Measurements from ENCODE around the gene RPL19.

DNA sequence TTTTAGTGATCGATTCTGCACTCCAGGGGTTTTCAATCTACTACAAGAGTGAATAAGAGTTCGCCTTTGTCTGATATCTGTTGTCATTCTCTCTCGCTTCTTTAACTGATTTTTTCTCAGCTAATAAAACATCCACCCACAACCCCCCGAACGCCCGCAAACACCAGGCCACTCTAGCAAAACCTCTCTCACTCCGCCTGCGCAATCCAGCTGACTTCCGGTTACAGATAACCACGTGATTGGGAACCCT is 338 bp upstream of the RPL19 start:
- TF ChIP-seq POLR2A (IDR thresholded peaks at IDR 0.05; ENCODE audit: low read depth, low read length) (no peak), TAF1 (IDR thresholded peaks at IDR 0.05; ENCODE audit: low read depth, low read length) (no peak), SPI1 (IDR thresholded peaks at IDR 0.05; ENCODE audit: low read depth, low read length) (no peak)

All from GM12891 (cell line).